HG03064 (cell line): Measurements from ENCODE around the gene CX3CR1.

Experiments used
- ATAC-seq: cut with Tn5 transposase; IDR thresholded peaks from one replicate; pipeline ENCODE4 v1.9.1; 2021; ENCODE audit warnings: low read depth; ENCODE audit not compliant: unreplicated experiment

CX3CR1 gene

GRCh38 chr3:39226106-39226741, 53.6 kb downstream of the CX3CR1 start:
- ATAC-seq = no peak

- ATAC-seq = no peak
Measured at GRCh38 chr3:39224288-39224687, 55.5 kb downstream of the CX3CR1 start.

DNA sequence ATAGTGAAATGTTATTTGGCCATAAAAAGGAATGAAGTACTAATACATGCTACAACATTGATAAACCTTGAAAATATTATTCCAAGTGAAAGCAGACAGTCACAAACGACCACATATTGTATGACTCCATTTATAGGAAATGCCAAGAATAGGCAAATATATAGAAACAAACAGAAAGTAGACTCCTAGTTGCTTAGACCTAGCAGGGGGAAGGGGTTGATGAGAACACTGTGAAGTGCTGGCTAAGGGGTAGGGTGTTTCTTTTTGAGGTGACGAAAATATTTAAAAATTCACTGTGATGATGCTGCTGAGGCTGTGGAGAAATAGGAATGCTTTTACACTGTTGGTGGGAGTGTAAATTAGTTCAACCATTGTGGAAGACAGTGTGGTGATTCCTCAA, 56.9 kb downstream of the CX3CR1 start:
- ATAC-seq = no peak

GRCh38 chr3:39222462-39222861, 57.4 kb downstream of the CX3CR1 start:
- ATAC-seq = no peak

- ATAC-seq = no peak
Measured at GRCh38 chr3:39221141-39221530, 58.7 kb downstream of the CX3CR1 start.

DNA sequence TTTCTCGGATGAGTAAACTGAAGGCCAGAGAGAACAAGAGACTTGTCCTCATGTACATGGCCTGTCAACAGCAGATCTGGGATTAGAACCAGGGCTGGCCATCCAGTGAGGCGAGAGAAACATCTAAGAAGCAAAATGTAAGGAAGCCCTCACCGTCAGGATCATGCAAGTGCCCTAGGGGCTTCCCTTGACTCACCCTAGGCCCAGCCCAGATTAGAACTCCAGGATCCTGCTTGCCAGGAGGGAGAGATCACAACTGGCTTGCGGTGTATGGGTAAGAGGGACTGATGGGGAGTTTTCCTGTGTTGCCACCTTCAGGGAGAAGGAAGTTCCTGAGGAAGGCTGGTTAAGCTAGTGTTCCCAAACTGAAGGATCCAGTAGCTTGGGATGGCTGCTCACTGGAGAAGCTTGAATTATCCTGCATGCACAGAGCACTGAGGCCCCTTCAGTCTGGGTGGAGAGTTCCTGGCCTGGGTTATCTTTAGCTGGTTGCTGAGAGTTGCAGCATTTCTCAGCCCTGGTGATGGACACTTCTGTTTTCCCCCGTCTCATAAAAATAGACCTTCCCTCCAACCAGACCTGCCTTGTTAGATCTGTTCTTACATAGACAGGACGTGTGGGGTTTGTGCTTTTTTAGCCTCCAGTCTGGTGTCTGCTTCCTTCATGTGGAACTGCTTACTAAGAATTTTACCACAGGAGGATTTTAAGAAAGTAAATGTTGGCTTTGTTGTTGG, 59.3 kb downstream of the CX3CR1 start:
- ATAC-seq = no peak

- ATAC-seq = no peak
Measured at GRCh38 chr3:39219702-39220101, 60.1 kb downstream of the CX3CR1 start.

- ATAC-seq = peak; percentile 99
Measured at GRCh38 chr3:39216176-39216790, 63.6 kb downstream of the CX3CR1 start.

- ATAC-seq = no peak
Measured at GRCh38 chr3:39213613-39214012, 66.2 kb downstream of the CX3CR1 start.
